ENCODE data around the gene F2. TPM values are rescaled to one million over a fixed set of nuclear protein-coding genes. Genes with fewer than 3 reads are reported as not detected.
"Not testable (repeated sequence)": the region's sequence is repeated elsewhere in the genome, so short reads cannot be mapped to it uniquely, and the experiment has no call there.

F2 gene
- total RNA-seq = not detected

DNA sequence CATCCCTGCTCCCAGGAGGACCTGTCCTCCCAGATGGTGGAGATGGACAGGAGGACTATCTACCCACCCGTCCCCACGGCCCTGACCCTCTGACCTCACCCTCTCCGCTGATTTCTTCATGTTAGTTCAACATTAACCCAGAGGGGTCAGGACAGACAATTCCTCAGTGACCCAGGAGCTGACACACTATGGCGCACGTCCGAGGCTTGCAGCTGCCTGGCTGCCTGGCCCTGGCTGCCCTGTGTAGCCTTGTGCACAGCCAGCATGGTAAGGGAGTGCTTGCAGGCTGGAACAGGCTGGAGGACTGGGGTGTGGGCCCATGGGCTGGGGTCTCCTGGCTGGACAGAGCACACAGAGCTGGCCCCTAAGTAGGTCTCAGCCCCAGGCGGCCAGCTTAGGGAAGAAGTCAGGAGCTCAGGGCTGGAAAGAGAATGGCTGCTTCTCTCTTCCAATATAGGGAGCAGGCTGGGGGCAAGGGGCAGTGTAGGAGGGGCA lies at the start of gene F2:
TSS of gene F2 (plus strand) at position 166 of the 495 bp plus-strand sequence. CDS start at position 189, 23 bp downstream.
- no peak for DNase-seq (ENCODE audit: low spot score)

DNA sequence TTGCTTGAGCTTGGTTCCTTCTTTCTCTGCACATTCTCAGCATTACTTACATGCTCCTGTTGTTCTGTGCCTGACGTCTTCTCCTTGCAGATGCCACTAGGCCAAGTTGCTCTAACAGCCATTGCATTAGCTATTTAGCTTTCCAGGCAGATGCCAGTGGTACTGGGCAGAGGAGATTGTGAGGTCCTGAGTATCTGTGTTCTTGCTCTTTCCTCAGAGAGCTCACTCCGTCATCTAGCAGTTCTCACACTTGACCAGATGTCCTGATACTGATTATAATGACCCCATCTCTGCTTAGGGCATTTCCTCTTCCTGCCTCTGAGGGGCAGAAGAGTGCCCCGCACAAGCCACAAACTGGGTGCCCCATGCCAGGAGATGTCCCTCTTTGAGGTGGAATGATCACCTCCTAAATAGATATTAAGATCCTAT lies 49.3 kb upstream of the F2 start:
- DNase-seq (ENCODE audit: low spot score) = no peak

DNA sequence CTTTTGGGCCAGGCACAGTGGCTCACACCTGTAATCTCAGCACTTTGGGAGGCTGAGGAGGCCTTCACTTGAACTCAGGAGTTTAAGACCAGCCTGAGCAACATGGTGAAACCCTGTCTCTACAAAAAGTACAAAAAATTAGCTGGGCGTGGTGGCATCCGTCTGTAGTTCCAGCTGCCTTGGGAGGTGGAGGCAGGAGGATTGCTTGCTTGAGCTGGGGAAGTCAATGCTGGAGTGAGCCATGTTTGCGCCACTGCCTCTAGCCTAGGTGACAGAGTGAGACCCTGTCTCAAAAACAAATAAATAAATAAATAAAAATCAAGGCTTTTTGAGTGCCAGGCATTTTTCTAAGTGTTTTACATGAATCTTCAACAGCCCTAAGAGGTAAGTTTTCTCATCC lies 48.5 kb upstream of the F2 start:
- DNase-seq (ENCODE audit: low spot score) = not testable (repeated sequence)

DNA sequence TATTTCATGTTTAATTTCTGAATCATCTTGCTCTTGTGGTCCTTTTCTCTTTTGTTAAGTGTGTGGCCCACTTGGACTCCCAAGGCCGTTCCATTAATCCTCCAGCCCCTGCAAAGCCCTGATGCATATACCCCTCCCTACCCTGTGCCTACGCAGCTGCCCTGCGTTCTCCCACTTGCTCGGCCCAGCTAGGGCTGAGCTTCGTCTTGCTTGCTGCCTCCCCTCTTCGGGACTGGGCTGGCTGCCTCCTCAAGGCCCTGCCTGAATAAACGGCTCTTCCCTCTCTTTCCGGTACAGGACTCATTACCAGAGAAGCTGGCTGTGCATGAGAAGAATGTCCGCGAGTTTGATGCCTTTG lies 47.1 kb upstream of the F2 start:
- DNase-seq (ENCODE audit: low spot score) = no peak

DNA sequence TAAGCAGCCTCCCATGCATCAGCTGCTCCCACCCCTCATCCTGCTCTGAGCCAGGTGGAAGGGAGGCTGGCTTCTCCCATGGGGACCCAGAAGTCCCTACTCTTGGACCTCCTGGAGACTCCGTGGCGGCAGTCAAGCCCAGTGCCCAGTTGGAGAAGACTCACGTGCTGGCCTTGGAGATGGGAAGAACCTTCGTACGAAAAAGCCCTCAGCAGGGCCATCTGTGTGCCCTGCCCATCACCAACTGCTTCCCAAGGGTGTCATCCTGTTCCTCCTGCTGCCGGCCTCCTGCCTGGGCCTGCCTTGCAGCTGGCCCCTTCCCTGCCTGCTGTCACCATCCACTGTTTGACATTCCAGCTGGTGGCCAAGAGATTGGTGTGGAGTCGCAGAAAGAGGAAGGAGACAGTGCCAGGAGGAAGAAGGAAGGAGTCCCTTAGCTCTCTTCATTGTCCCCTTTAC lies 46.6 kb upstream of the F2 start:
- no peak for DNase-seq (ENCODE audit: low spot score)

DNA sequence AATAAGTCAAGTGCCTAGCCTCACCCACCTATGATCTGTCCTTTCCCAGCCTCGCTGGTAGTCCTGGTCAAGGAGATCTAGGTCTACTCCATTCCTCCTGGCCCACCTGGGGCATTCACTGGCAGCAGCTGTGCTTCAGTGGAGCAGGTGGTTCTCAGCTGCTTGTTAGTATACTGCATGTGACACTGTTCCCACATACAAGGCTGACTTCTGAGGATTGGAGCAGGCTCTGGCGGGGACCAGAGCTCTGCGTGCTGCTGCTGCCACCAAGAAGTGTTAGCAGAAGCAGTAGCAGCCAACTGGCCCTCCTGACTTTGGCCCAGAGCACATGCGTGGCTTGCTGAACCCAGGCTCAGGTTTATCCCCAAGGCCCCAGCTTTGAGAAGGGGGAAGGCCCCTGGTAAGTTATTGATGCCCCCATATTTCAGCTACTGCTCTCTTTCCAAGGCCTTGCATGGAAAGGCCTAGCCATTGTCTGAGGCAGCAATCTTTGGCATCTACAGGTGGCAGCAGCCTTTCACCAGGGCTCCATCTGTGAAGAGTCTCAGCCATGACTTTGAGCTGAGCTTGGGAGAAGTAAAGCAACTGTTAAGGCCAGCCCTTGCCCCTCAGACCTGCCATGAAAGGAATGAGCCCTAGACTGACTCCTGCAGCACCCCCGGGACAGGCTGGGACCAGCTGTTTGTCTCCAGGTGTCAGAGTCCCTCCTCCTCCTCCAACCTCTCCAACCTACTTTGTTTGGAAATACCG lies 45.1 kb upstream of the F2 start:
- DNase-seq (ENCODE audit: low spot score) = no peak

DNA sequence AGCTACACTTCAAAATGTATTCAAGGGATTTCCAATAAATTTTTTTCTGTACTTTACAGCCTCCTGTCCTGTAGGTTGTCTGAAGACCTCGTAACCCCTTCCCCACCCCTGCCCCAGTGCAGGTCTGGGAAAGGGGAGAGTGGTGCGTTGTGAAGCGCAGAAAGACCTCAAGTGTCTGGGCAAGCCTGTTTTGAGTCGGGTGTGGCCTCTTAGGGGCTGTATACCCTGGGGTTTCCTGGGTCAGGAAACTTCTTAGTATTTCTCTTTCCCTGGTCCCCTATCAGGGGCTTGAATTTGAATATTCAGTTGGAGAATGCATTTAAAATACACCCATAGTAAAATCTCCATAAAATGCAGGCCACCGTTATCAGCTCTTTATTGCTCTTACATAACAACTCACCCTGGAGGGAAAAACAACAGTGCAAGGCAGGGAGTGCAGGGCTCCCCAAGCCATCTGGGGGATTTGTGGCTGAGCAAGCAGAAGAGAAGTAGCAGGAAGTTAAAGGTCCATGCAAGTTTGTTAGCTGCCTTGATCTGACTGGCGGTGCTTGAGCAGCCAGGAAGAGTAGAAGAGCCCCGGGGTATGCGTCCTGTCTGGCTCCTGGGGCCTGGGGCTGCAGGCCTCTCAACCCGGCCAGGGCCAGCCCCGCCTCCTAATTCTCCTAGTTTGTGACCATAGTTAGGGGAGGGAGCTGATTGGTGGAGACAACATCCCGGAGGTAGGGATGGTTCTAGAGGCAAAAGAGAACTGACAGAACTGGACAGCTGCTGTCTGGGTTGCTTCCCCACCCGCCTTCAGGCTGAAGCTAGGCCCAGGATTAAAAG lies 44.3 kb upstream of the F2 start:
- no peak for DNase-seq (ENCODE audit: low spot score)

DNA sequence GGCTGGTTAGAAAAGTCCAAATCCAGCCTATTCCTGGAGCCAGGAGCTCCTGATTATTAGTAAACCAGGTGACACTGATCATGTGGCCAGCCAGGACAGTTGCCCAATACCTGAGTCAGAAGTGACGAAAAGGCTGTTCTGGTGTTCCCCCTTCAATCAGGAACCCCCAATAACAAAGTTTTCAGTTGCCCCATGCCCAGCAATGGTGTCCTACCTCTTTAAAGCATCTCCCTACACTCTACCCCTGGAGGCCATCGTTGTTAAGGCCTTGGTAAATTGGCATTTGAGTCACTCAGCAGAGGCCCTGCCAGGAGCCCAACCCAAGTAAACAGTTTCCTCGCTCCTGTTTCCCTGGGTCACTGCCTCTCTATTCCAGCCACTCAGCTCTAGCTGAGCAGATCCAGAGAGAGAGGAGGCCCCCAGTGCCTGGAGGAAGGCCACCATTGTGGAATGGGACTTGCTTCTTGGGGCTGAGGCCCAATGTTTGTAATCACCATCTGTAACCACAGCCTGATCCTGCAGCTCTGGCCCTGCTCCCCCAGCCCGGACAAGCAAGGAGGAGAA lies 43.6 kb upstream of the F2 start:
- peak; percentile 74 for DNase-seq (ENCODE audit: low spot score)

DNA sequence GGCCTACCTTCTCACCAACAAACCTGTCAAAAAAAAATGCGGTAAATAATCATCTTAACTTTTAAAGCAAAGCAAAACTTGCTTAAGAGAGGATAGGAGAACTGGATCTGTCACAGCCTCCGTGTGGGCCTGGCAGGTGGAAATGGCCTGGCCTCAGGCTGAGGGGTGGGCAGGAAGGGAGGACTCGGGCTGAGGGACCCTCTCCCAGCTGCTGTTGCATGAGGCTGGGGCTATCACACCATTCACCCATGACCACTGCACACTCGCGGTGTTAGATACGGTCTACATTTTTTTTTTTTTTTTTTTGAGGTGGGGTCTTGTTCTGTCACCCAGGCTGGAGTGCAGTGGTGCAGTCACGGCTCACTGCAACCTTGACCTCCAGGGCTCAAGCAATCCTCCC lies 43.1 kb upstream of the F2 start:
- DNase-seq (ENCODE audit: low spot score) = no peak

DNA sequence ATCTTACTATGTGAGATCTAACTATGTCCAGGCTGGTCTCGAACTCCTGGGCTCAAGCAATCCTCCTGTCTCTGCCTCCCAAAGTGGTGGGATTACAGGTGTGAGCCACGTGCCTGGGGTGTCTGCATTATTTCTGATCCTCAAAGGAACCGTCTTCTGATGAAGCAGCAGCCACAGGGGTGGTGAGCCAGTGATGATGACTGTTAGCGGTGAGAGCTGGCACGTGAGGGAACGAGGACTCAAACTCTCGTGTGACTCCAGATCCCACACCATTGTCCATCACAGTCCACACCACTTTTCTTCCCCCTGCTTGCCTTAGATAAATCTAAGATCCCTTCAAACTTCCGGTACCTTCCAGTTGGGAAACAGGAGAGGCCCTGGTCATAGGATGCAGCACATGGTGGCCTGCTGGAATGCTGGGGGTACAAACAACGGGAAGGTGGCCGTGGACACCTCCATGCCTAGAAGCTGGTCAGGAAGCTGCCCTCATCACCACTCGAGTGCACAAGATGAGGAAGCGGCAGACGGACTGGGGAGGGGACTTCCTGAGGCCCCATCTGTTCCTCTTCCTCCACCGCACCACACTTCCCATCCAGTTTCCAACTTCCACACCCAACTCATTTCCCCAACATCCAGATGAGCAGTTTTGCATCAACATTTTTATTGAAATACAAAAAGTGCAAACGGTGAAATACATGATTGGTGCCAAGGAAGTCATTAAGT lies 42.4 kb upstream of the F2 start:
- DNase-seq (ENCODE audit: low spot score) = no peak

DNA sequence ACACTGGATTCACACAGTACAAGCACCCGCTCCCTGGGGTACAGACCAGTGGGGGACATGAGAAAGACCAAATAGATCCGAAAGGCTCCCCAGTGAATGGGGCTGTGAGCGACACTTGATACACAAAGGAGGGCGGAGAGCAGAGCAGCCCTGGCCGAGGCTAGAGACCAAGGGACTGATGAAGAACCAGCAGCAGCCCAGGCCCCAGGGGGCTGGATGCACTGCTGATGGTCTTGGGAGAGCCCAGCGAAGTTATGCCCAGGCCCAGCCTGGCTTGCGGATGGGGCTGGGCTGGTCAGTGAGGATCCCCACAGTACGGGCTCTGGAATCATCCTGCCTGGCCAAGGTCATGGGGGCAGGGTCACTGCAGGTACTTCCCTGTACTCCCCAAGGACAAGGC lies 41.8 kb upstream of the F2 start:
- DNase-seq (ENCODE audit: low spot score) = no peak

DNA sequence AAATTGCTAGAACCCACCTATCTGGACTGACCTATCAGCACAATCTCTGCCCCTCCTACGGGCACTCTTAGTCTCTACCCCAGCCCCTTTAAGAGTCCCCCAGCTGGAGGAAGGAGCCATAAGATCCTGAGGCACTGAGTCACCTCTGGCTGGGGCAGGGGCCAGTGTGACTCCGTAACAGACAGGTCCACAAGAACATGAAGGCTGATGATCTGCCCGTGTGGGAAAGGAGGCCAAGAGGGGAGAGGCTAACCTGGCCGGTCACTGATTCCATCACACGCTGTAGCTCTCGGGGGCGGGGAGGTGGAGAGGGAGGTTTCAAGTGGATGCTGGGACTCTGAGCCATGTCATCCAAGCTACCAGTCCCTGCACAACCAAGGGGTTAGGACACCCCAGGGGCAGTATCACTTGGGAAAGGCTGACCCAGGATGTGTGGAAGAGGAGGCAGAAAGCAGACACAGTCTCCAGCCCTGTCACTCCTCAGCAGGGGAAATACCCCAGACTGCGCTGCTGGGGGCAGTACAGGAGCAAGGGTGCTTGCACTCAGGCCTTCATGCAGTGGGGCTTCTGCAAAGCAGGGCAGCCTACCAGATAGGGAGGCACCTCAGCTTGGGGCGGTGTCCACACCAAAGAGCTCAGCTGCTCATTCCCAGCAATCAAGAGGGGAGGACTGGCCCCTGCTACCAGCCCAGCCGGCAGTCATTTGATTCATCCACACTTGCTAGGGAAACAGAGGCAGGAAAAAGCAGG lies 40.8 kb upstream of the F2 start:
- DNase-seq (ENCODE audit: low spot score) = no peak

DNA sequence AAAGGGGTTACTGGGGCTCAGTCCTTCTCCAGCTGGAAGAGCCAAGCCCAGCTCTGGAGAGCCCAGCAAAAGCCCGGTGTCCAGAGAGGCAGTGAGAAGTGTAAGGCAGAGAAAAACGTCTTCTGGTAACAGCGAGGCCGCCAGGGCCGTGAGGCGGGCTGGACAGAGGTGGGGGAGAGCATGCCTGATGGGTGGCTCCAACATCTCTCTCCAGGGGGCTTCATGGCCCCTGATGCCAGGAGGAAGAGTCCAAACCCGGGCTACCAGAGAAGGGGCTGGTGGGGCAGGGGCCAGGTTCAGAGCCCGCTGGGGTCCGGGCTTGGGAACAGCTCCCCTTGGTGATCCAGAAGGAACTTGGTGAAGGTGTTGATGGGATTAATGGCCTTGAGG lies 40.3 kb upstream of the F2 start:
- no peak for DNase-seq (ENCODE audit: low spot score)

DNA sequence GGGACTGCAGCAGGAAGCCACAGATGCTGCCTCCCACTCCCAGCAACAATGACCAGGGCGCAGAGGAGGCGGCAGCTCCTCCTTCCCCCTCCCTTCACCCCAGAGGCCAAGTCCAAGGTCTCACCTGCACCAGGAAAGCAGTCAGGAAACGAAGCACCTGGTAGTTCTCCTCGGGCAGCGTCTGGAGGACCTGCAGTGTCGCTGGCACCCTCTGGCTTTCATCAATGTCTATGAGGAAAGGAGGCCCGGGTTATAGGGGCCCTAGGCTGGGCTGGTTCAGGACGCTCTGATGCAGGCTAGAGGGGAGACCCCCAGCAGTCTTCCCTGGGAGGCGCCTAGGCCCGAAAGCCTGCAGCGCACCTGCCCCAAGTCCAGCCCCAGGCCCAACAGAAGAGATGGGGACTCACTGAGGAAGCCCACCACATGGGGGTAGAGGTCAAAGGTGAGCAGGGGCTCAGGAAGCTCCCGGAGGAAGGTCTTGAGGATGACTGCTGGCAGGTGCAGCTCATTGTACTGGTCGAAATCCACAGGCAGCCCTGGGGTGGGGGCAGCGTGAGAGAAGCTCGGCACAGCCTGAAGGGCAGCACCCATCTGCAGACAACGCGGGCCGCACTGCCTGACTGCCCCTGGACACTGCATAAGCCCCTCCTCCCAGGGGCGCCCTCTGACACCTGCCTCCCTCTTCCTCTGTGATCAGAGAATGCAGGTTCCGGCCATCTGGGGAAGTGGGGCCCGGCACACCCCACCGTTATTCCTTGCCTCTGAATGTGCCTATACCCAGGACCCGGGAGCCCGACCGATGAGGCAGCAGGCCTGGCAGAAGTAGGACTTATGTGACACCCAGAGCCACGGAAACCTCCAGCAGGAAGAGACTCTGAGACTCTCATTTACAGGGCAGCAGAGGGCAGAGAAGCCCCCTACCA lies 39.5 kb upstream of the F2 start:
- no peak for DNase-seq (ENCODE audit: low spot score)

DNA sequence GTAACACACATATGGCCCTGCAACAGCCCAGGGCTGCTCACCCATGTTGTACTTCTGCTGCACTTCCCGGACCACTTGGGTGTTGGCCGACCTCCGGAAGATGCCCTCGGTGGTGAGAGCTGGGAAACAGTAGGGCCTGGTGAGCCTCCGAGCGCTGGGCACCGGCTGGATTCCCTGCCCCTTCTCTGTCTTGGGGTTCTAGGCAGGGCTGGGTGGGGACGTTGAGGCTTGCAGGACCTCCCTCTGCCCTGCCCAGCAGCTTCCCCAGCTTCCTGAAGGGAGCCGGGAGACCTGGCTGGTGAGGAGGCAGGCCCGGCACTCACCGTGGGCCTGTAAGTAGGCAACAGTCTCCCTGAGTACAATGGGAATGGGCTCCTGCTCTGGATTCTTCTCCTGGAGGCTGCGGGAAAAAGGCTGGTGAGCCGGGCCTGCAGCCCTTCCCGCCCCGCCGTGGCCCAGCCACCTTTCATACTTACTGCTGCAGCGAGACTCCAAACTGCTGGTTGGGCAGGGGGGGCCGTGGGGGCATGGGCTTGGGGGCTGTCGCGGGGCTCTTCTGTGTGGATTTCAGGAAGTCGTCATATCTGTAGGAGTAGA lies 38.8 kb upstream of the F2 start:
- no peak for DNase-seq (ENCODE audit: low spot score)

DNA sequence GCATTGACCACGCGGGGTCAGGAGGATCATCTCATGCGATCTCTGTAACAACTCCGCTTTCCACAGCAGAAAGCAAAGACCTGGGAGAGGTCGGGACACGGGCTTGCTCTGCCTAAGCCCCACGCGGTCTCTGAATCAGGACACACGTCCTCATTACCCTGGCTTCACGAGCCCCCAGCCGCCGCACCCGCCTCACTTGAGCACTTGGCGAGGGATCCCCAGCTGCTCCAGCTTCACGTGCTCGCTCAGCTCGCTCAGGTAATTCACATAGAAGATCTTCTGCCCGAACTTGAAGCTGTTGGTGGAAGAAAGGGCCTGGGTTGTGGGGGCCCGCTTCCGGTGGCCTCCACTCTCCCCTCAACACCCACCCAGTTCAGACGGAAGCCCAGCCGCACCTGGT lies 38.2 kb upstream of the F2 start:
- no peak for DNase-seq (ENCODE audit: low spot score)

DNA sequence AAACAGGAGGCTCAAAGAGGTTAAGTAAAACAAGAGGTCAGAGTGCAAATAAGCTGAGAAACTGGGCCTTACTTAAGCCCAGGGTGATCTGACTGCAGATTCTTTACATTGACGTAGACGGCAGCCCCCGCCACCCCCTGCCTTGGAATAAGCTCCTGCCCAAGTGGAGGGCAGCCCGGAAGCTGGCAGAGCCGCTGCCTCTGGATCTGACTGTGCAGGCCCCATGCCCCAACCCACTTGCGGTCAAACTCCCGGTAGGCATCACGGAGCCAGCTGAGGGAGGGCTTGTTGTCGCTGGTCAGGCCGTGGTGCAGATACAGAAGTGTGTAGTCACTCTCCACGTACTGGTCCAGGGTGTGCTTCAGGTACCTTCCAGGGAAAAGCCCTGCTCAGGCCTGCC lies 37.2 kb upstream of the F2 start:
- no peak for DNase-seq (ENCODE audit: low spot score)

DNA sequence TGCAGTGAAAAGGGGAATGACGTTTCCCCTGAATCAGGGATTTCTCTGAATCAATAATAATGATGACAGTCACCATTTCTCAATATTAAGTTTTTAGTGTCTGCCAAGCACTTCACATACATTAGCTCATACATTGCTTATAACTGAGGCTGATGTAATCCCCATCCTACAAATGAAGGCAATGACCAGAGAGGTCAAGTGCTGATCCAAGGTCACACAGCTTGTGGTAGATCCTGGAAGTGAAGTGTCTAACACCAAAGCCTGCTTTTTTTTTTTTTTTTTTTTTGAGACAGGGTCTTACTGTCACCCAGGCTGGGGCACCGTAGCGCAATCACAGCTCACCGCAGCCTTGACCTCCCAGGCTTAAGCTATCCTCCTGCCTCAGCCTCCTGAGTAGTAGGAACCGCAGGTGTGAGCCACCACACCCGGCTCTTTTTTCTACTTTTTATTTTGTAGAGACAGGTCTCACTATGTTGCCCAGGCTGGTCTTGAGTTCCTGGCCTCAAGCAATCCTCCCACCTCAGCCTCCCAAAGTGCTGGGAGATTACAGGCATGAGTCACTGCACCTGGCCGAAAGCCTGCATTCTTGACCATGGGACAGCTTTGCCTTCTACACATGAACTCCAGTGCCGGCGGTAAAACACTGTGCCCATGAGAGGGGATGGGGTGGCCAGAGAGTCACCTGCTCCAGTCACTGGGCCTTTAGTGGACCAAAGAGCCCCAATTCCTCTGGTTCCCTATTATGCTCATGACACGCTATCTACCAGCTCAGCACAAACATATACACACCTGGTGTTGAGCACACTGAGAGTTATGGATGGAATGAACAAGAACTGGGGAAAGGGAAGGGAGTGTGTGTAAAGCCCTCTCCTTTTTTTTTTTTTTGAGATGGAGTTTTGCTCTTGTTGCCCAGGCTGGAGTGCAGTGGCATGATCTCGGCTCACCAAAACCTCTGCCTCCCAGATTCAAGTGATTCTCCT lies 36.0 kb upstream of the F2 start:
- DNase-seq (ENCODE audit: low spot score) = no peak

DNA sequence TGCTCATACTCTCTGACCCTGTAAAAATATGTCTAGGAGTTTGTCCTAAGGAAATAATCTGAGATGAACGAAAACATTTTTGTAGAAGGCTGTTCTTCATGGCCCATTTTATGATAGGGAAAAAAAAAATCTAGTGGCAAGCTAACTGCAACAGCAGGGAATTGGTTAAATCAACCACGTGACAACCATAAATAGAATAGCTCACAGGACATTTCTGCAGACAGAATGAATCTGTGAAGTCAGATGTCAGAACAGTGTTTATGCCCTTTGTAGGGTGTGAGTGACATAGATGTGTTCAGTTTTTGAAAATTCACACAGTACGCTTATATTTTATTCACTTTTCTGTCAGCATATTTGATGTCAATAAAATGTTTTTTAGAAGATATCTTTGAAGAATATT lies 34.6 kb upstream of the F2 start:
- no peak for DNase-seq (ENCODE audit: low spot score)

Measured in ureter (tissue), 1 donor.